K562 (cell line): ENCODE results near the gene SEBOX. TPM values are rescaled to one million over a fixed set of nuclear protein-coding genes. Genes with fewer than 3 reads are reported as not detected.

Experiments
- CAMTA2 ChIP-seq: fragments of 250-450 bp; sonication (Bioruptor Pico); conservative IDR thresholded peaks from 2 replicates; pipeline ENCODE4 v1.5.1; 2022
- CBFA2T2 ChIP-seq: fragments of 450-650 bp; conservative IDR thresholded peaks from 2 replicates; pipeline ENCODE4 v1.6.1; 2017; ENCODE audit warnings: mild to moderate bottlenecking
- DDX20 ChIP-seq: fragments of 450-650 bp; IDR thresholded peaks from 2 replicates; pipeline ENCODE4 v1.6.1; 2016; ENCODE audit warnings: missing genetic modification characterization, low read depth, mild to moderate bottlenecking, missing compliant biosample characterization, moderate library complexity
- ETV6 ChIP-seq, 3 experiments: fragments of 150-350 bp in 1 of 3; sonication (generic) in 1 of 3; formaldehyde crosslinking in 1 of 3; IDR thresholded peaks; 2 replicates each; pipeline versions ENCODE4 v1.6.1 to v1.8.0; 2014 to 2022; ENCODE audit warnings: borderline replicate concordance in 2 of 3, low read depth in 2 of 3, antibody characterized with exemption in 1 of 3, low read length in 1 of 3, mild to moderate bottlenecking in 1 of 3, missing genetic modification reagents in 1 of 3
- FOXA3 ChIP-seq, 2 experiments: fragments of 450-650 bp in 1 of 2; sonication (generic) in 1 of 2; formaldehyde crosslinking; IDR thresholded peaks in 1 of 2; conservative IDR thresholded peaks in 1 of 2; 2 replicates each; pipeline versions ENCODE4 v1.4.0 to v1.8.0; 2020 to 2022; ENCODE audit warnings: mild to moderate bottlenecking in 2 of 2, missing genetic modification reagents in 1 of 2
- FOXJ2 ChIP-seq: fragments of 200-800 bp; sonication (Bioruptor generic); IDR thresholded peaks from 2 replicates; pipeline ENCODE4 v1.6.1; 2016; ENCODE audit warnings: missing genetic modification characterization, missing compliant biosample characterization
- FOXJ3 ChIP-seq: sonication (generic); formaldehyde crosslinking; IDR thresholded peaks from 2 replicates; pipeline ENCODE4 v1.4.0; 2020; ENCODE audit warnings: mild to moderate bottlenecking, missing genetic modification reagents
- GATA2 ChIP-seq: sonication (generic); formaldehyde crosslinking; IDR thresholded peaks from 2 replicates; pipeline ENCODE4 v1.4.0; 2020; ENCODE audit warnings: mild to moderate bottlenecking, missing genetic modification reagents
- HDAC1 ChIP-seq, 2 experiments: fragments of 450-650 bp; IDR thresholded peaks; 2 replicates each; pipeline ENCODE4 v1.6.1; 2016 to 2017; ENCODE audit warnings: inconsistent platforms in 1 of 2, mild to moderate bottlenecking in 1 of 2, moderate library complexity in 1 of 2
- HMBOX1 ChIP-seq: sonication (generic); IDR thresholded peaks from 2 replicates; pipeline ENCODE4 v1.6.1; 2016
- HNRNPK ChIP-seq: fragments of 200-400 bp; formaldehyde crosslinking; IDR thresholded peaks from one replicate; pipeline ENCODE4 v1.6.1; 2018; ENCODE audit warnings: mild to moderate bottlenecking, low read depth, low read length; ENCODE audit not compliant: poor library complexity, severe bottlenecking
- IRF9 ChIP-seq: fragments of 450-650 bp; IDR thresholded peaks from 2 replicates; pipeline ENCODE4 v1.6.1; 2016; ENCODE audit warnings: missing biosample characterization, missing genetic modification characterization
- JUND ChIP-seq, 2 experiments: IDR thresholded peaks; 2 replicates in 1 of 2; 3 replicates in 1 of 2; pipeline ENCODE4 v1.6.1; 2011; ENCODE audit warnings: borderline replicate concordance in 2 of 2, low read depth in 2 of 2, low read length in 2 of 2, improper control_type of control experiment in 1 of 2, missing biosample characterization in 1 of 2, missing genetic modification characterization in 1 of 2, missing genetic modification reagents in 1 of 2
- NCOR1 ChIP-seq: fragments of 450-650 bp; IDR thresholded peaks from 2 replicates; pipeline ENCODE4 v1.6.1; 2016; ENCODE audit warnings: mild to moderate bottlenecking, moderate library complexity
- NFATC3 ChIP-seq: fragments of 450-650 bp; IDR thresholded peaks from 2 replicates; pipeline ENCODE4 v1.6.1; 2017; ENCODE audit warnings: mild to moderate bottlenecking
- NFE2L1 ChIP-seq: fragments of 450-650 bp; IDR thresholded peaks from 2 replicates; pipeline ENCODE4 v1.6.1; 2016; ENCODE audit warnings: missing genetic modification characterization, low read depth, mild to moderate bottlenecking, missing compliant biosample characterization, moderate library complexity, borderline replicate concordance
- NR1H2 ChIP-seq: sonication (generic); formaldehyde crosslinking; IDR thresholded peaks from 2 replicates; pipeline ENCODE4 v1.4.0; 2020; ENCODE audit warnings: mild to moderate bottlenecking, missing genetic modification reagents
- NR2C2 ChIP-seq, 2 experiments: fragments of 200-800 bp in 1 of 2; sonication (Bioruptor generic) in 1 of 2; sonication (generic) in 1 of 2; formaldehyde crosslinking in 1 of 2; IDR thresholded peaks; 2 replicates each; pipeline versions ENCODE4 v1.6.1 to v1.8.0; 2016 to 2022; ENCODE audit warnings: mild to moderate bottlenecking in 1 of 2, missing compliant biosample characterization in 1 of 2, missing genetic modification characterization in 1 of 2, missing genetic modification reagents in 1 of 2
- POLR3A ChIP-seq: IDR thresholded peaks from 2 replicates; pipeline ENCODE4 v1.6.1; 2011; ENCODE audit warnings: borderline replicate concordance, mild to moderate bottlenecking, moderate library complexity; ENCODE audit not compliant: insufficient read length, insufficient read depth; ENCODE audit errors: extremely low read depth
- PTTG1 ChIP-seq: fragments of 450-650 bp; IDR thresholded peaks from 2 replicates; pipeline ENCODE4 v1.6.1; 2016; ENCODE audit warnings: low read depth, mild to moderate bottlenecking, missing genetic modification characterization, missing compliant biosample characterization
- SIX5 ChIP-seq, 2 experiments: IDR thresholded peaks; 2 replicates each; pipeline ENCODE4 v1.6.1; 2011; ENCODE audit warnings: low read length in 2 of 2, borderline replicate concordance in 1 of 2, low read depth in 1 of 2, mild to moderate bottlenecking in 1 of 2, moderate library complexity in 1 of 2; ENCODE audit not compliant: insufficient read depth in 1 of 2
- SMARCB1 ChIP-seq: IDR thresholded peaks from 2 replicates; pipeline ENCODE4 v1.6.1; 2011; ENCODE audit warnings: improper control_type of control experiment, low read depth; ENCODE audit not compliant: insufficient read length
- YBX1 ChIP-seq: fragments of 450-650 bp; IDR thresholded peaks from 2 replicates; pipeline ENCODE4 v1.7.1; 2016; ENCODE audit warnings: mild to moderate bottlenecking
- ZFPM2 ChIP-seq: fragments of 250-450 bp; sonication (Bioruptor Pico); IDR thresholded peaks from 2 replicates; pipeline ENCODE4 v1.5.1; 2022; ENCODE audit warnings: mild to moderate bottlenecking
- ZKSCAN1 ChIP-seq: fragments of 150-350 bp; IDR thresholded peaks from 2 replicates; pipeline ENCODE4 v1.6.1; 2016; ENCODE audit warnings: low read depth, low read length
- ZNF140 ChIP-seq: fragments of 250-450 bp; sonication (Bioruptor Pico); IDR thresholded peaks from 2 replicates; pipeline ENCODE4 v1.8.0; 2021; ENCODE audit warnings: moderate library complexity, mild to moderate bottlenecking, inconsistent platforms
- polyA plus RNA-seq, 8 experiments: library from polyadenylated mRNA; depleted of rRNA in 4 of 8; stranded (reverse) in 5 of 8; unstranded in 3 of 8; fragments of >200 nt; fragmentation: Nextera tagmentation in 2 of 8; fragmentation: Illumina TruSeq in 1 of 8; extraction: Ambion mirVana in 2 of 8; extraction: Trizol in 1 of 8; gene quantifications; 2 replicates each; pipeline versions ENCODE4 v1.2.1 to v1.2.3, GENCODE V29; 2011 to 2014; ENCODE audit warnings: inconsistent platforms in 1 of 8, missing spikeins in 1 of 8
- total RNA-seq, 7 experiments: library from RNA; depleted of rRNA in 6 of 7; stranded (reverse); fragments of >200 nt in 6 of 7; fragmentation: Illumina TruSeq in 2 of 7; extraction: Trizol in 2 of 7; gene quantifications; 2 replicates each; pipeline versions ENCODE4 v1.2.1 to v1.2.3, GENCODE V29; 2011 to 2021; ENCODE audit warnings: low replicate concordance in 1 of 7

SEBOX gene
- total and polyA plus RNA-seq, 9 of the 15 experiments (the other 6 are each of a cell fraction or from before 2014, with no cell fraction given), result not detected

- TF ChIP-seq HDAC1 (IDR thresholded peaks at IDR 0.05) (0 out of 4 replicates have a peak, but pooled peaks of 1 of the 2 experiments have one; percentile 8), ZKSCAN1 (no peak), FOXA3 (CRISPR knock-in tag; conservative IDR thresholded peaks at IDR 0.05 in 1 of 2, IDR thresholded peaks at IDR 0.05 in 1 of 2) (no peak), NFE2L1 (tag) (no peak), NR2C2 (CRISPR knock-in tag; IDR thresholded peaks at IDR 0.05) (no peak), NR2C2 (tag; IDR thresholded peaks at IDR 0.05) (no peak), ZNF140 (CRISPR knock-in tag) (no peak), YBX1 (no peak), SIX5 (IDR thresholded peaks at IDR 0.05; ENCODE audit: borderline replicate concordance in 1 of 2, insufficient read depth in 1 of 2, low read depth in 1 of 2, low read length in 2 of 2) (no peak), ZFPM2 (CRISPR knock-in tag) (no peak), IRF9 (tag) (no peak), GATA2 (CRISPR knock-in tag) (no peak), SMARCB1 (no peak), POLR3A (no peak), ETV6 (IDR thresholded peaks at IDR 0.05; ENCODE audit: borderline replicate concordance in 1 of 2, low read depth in 2 of 2, low read length in 1 of 2) (no peak), ETV6 (CRISPR knock-in tag; IDR thresholded peaks at IDR 0.05; ENCODE audit: borderline replicate concordance) (no peak), JUND (IDR thresholded peaks at IDR 0.05; ENCODE audit: borderline replicate concordance, low read depth, low read length) (no peak), JUND (tag; IDR thresholded peaks at IDR 0.05; ENCODE audit: borderline replicate concordance, low read depth, low read length) (no peak), FOXJ2 (no peak), HNRNPK (no peak), CAMTA2 (CRISPR knock-in tag) (no peak), HMBOX1 (no peak), DDX20 (tag) (no peak), NR1H2 (CRISPR knock-in tag) (no peak), FOXJ3 (CRISPR knock-in tag) (no peak), CBFA2T2 (no peak), NCOR1 (0 out of 2 replicates have a peak, but pooled peaks have one; percentile 16), NFATC3 (no peak), PTTG1 (tag) (no peak)
These were observed 47.7 kb downstream of the SEBOX start (continued) for GRCh38 chr17:28317099-28317965.
